Neural crest cell (in vitro differentiated cells): ENCODE results near the gene SURF4. TPM values are rescaled to one million over a fixed set of nuclear protein-coding genes. Genes with fewer than 3 reads are reported as not detected.

Experiments used
- DNase-seq: peaks from one replicate; pipeline ENCODE4 v3.0.0; 2021; ENCODE audit warnings: low read depth, mixed read lengths, low spot score
- H3K27ac Mint-ChIP-seq: one replicate; pipeline ENCODE4 v1.8.0; 2021; ENCODE audit warnings: mild to moderate bottlenecking, mixed read lengths; ENCODE audit not compliant: unreplicated experiment
- H3K27me3 Mint-ChIP-seq: 2 replicates; pipeline ENCODE4 v1.8.0; 2021; ENCODE audit warnings: low read depth, mild to moderate bottlenecking, mixed read lengths
- H3K36me3 Mint-ChIP-seq: 2 replicates; pipeline ENCODE4 v1.8.0; 2021; ENCODE audit warnings: low read depth, mild to moderate bottlenecking, mixed read lengths
- H3K4me1 Mint-ChIP-seq: 2 replicates; pipeline ENCODE4 v1.8.0; 2021; ENCODE audit warnings: mixed read lengths
- H3K4me3 Mint-ChIP-seq: one replicate; pipeline ENCODE4 v1.8.0; 2021; ENCODE audit warnings: mild to moderate bottlenecking, mixed read lengths
- H3K9me3 Mint-ChIP-seq: 2 replicates; pipeline ENCODE4 v1.8.0; 2021; ENCODE audit warnings: mixed read lengths
- CTCF ChIP-seq: fragments of 200-600 bp; sonication (generic); conservative IDR thresholded peaks from 2 replicates; pipeline ENCODE4 v1.5.0; 2021; ENCODE audit warnings: antibody characterized with exemption, mild to moderate bottlenecking
- total RNA-seq: library from RNA; stranded (reverse); gene quantifications from 2 replicates; pipeline ENCODE4 v1.2.1, GENCODE V29; 2021

SURF4 gene
- total RNA-seq, 1 donor from 2014 or later = 136 TPM

GRCh38 chr9:133389025-133389557, 13.2 kb upstream of the SURF4 start:
- Mint-ChIP-seq H3K4me1 (no peaks in the 10 kb centered on the region), H3K27ac (no peak overlapping the region), H3K36me3 (no peaks in the 10 kb centered on the region), H3K9me3 (no peaks in the 10 kb centered on the region), H3K4me3 (no peak overlapping the region), H3K27me3 (no peaks in the 10 kb centered on the region)
- DNase-seq = no peak
- no peak for TF ChIP-seq CTCF

- Mint-ChIP-seq H3K9me3 (no peaks in the 10 kb centered on the region), H3K27me3 (no peaks in the 10 kb centered on the region), H3K4me3 (no peak overlapping the region), H3K27ac (no peak overlapping the region), H3K4me1 (no peaks in the 10 kb centered on the region), H3K36me3 (no peaks in the 10 kb centered on the region)
- no peak for DNase-seq
- TF ChIP-seq CTCF = no peak
Measured at GRCh38 chr9:133387680-133388079, 11.8 kb upstream of the SURF4 start.

GRCh38 chr9:133386338-133386737, 10.5 kb upstream of the SURF4 start:
- Mint-ChIP-seq H3K4me1 (no peaks in the 10 kb centered on the region), H3K9me3 (no peaks in the 10 kb centered on the region), H3K27ac (no peak overlapping the region), H3K27me3 (no peaks in the 10 kb centered on the region), H3K36me3 (no peaks in the 10 kb centered on the region), H3K4me3 (no peak overlapping the region)
- DNase-seq = no peak
- TF ChIP-seq CTCF = no peak

- Mint-ChIP-seq H3K4me1 (no peaks in the 10 kb centered on the region), H3K27ac (no peak overlapping the region), H3K27me3 (no peaks in the 10 kb centered on the region), H3K36me3 (no peaks in the 10 kb centered on the region), H3K9me3 (no peaks in the 10 kb centered on the region), H3K4me3 (no peak overlapping the region)
- no peak for TF ChIP-seq CTCF
- no peak for DNase-seq
Measured at GRCh38 chr9:133385452-133385851, 9.6 kb upstream of the SURF4 start.

GRCh38 chr9:133384736-133385321, 9.0 kb upstream of the SURF4 start:
- H3K27ac Mint-ChIP-seq = no peak overlapping the region
- no peaks in the 10 kb centered on the region for H3K27me3 Mint-ChIP-seq
- no peak for DNase-seq
- no peak overlapping the region for H3K4me3 Mint-ChIP-seq
- no peaks in the 10 kb centered on the region for H3K36me3 Mint-ChIP-seq
- TF ChIP-seq CTCF = no peak
- H3K4me1 Mint-ChIP-seq = no peaks in the 10 kb centered on the region
- no peaks in the 10 kb centered on the region for H3K9me3 Mint-ChIP-seq
